Duodenal mucosa (tissue), 2 donors: ENCODE data around the gene ARHGAP9.
"Not testable (repeated sequence)": the region's sequence is repeated elsewhere in the genome, so short reads cannot be mapped to it uniquely, and the experiment has no call there.

Experiments
- H3K27ac ChIP-seq: one replicate; pipeline ENCODE4 v1.7.0; 2013; ENCODE audit warnings: low read depth, low read length
- H3K27me3 ChIP-seq, 2 donors: one replicate each; pipeline ENCODE4 v1.7.0; 2013; ENCODE audit warnings: low read length in 2 of 2, control low read depth in 1 of 2; ENCODE audit not compliant: insufficient read depth in 2 of 2, control insufficient read depth in 1 of 2
- H3K36me3 ChIP-seq, 2 donors: one replicate each; pipeline ENCODE4 v1.7.0; 2013; ENCODE audit warnings: low read length in 2 of 2, control low read depth in 1 of 2; ENCODE audit not compliant: insufficient read depth in 2 of 2, control insufficient read depth in 1 of 2
- H3K4me1 ChIP-seq, 2 donors: one replicate each; pipeline ENCODE4 v1.7.0; 2013; ENCODE audit warnings: low read length in 2 of 2, control low read depth in 1 of 2; ENCODE audit not compliant: insufficient read depth in 2 of 2, control insufficient read depth in 1 of 2
- H3K4me3 ChIP-seq, 2 donors: one replicate each; pipeline ENCODE4 v1.7.0; 2013; ENCODE audit warnings: low read length in 2 of 2, low read depth in 1 of 2
- H3K9ac ChIP-seq, 2 donors: one replicate each; pipeline ENCODE4 v1.7.0; 2013; ENCODE audit warnings: low read length in 2 of 2, low read depth in 1 of 2
- H3K9me3 ChIP-seq, 2 donors: one replicate each; pipeline ENCODE4 v1.7.0; 2013; ENCODE audit warnings: low read length in 2 of 2, control low read depth in 1 of 2; ENCODE audit not compliant: control insufficient read depth in 1 of 2

The ARHGAP9 gene

DNA sequence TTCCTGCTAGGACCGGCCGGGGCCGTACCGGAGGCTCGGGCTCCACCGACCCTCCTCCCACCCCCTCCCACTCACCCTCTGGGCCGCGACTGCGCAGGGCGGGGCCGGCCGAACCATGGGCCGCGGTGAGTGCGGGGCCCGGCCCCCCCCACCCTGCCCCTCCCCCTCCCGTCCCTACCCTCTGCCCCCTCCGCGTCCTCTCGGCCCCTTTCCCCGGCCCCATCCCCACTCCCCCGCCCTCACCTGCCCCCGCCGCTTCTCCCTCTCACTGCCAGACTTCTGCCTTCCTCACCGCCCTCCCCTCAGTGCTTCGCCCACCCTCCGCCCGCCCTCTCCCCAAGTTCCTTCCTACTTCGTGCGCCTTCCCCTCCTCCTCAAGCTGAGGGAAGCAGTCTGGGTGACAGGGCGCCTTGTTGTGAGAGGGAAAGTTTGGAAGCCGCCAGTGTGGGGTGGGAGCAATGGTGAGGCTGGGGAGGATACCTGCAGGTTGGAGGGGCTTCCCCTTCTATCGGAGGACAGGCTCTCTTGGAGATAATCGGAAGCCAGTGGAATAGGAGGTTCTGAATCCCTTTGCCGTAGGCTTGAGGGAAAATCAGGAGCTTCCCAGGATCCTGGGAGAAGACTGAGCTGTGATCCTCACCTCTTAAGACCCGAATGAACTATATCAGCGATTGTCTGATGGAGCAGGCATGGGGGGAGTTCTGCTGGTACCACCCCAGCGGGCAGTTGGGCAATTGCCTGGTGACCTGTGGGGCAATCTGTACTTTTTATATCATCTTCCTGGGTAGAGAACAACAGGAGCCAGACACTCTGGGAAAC lies 43.4 kb upstream of the ARHGAP9 start:
- Histone ChIP-seq H3K9ac (peak overlapping the region; percentile 84 to 87), H3K27me3 (no peaks in the 10 kb centered on the region), H3K36me3 (peaks cover 14 to 27% of the 10 kb centered on the region in 2 donors), H3K4me1 (peaks cover 45 to 57% of the 10 kb centered on the region in 2 donors), H3K4me3 (peak overlapping the region; percentile 71 to 80), H3K9me3 (no peaks in the 10 kb centered on the region), H3K27ac (peak overlapping the region; percentile 100)

DNA sequence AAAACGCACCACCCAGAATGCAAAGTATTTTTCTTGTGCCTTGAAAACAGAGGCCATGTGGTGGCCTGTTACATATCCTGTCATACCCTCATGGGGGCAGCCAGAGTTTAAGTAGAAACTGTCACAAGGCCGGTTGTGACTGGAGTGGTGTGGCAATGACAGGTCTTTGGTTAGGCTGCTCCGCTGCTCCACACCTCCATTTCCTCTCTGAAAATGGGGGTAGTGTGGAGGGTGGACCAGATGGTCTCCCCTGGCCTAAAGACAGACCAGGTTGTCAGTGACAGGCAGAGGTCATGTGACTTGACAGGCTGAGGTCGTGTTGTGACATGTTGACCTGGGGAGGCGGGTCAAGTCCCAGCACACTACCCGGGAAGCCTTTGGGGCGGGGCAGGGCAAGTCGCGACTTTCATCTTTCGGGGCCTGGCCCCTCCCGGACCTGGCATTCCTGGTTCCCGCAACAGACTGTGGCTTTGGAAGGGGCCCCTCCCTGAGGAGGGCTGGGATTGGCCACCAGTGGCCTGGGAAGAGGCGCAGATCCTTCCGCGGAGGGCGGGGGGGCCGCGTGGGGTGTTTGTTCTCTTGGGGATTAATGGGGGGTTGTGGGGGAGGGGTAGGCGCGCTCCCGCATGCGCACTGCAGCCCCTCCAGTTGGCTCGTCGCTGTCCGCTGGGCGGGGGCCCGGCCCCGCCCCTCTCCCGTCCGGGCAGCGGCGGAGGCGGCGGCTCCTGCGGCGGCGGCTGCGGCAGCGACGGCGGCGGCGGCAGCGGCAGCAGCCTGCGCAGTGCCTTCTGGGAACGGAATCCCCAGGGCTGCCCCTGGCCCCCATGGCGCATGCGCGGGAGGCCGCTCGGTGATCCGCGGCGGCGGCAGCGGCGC lies 42.6 kb upstream of the ARHGAP9 start, which contains the start of gene MBD6:
TSS of gene MBD6 (plus strand) at position 814 of the 876 bp plus-strand sequence. CDS start 1,480 bp downstream, outside the sequence.
- Histone ChIP-seq H3K4me3 (peak within 1 kb of the TSS; percentile 71 to 80), H3K36me3 (peaks cover 10 to 20% of the 10 kb centered on the region in 2 donors), H3K4me1 (peaks cover 50 to 64% of the 10 kb centered on the region in 2 donors), H3K9ac (peak within 1 kb of the TSS; percentile 87 to 90), H3K27me3 (no peaks in the 10 kb centered on the region), H3K9me3 (no peaks in the 10 kb centered on the region), H3K27ac (peak within 1 kb of the TSS; percentile 100)

DNA sequence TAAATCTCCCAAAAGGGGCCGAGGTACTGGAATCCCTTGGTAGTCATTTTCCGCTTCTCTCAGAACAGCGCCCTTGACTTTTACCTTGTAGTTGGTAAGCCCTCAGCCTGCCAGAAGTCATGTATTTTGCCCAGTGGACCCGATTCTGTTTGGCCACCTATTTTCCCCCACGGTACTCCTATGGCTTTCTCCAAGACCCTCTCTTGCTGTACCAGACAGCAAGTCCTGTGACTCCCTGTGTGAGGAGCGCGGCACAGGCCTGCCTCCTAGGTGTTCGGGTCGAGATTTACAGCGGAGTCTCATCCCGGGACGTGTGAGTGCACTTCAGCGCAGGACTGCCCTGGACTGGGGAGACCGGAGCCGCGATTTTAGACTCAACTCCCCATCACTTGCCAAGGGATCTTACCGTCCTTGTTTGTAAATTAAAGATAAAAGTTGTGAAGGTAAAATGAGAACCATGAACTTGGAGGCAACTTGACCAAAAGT lies 41.9 kb upstream of the ARHGAP9 start:
- Histone ChIP-seq H3K4me1 (peaks cover 51 to 65% of the 10 kb centered on the region in 2 donors), H3K27me3 (no peaks in the 10 kb centered on the region), H3K36me3 (peaks cover 15 to 20% of the 10 kb centered on the region in 2 donors), H3K27ac (peak overlapping the region; percentile 100), H3K4me3 (peak overlapping the region; percentile 64 to 75), H3K9me3 (no peaks in the 10 kb centered on the region), H3K9ac (peak overlapping the region; percentile 87 to 90)

DNA sequence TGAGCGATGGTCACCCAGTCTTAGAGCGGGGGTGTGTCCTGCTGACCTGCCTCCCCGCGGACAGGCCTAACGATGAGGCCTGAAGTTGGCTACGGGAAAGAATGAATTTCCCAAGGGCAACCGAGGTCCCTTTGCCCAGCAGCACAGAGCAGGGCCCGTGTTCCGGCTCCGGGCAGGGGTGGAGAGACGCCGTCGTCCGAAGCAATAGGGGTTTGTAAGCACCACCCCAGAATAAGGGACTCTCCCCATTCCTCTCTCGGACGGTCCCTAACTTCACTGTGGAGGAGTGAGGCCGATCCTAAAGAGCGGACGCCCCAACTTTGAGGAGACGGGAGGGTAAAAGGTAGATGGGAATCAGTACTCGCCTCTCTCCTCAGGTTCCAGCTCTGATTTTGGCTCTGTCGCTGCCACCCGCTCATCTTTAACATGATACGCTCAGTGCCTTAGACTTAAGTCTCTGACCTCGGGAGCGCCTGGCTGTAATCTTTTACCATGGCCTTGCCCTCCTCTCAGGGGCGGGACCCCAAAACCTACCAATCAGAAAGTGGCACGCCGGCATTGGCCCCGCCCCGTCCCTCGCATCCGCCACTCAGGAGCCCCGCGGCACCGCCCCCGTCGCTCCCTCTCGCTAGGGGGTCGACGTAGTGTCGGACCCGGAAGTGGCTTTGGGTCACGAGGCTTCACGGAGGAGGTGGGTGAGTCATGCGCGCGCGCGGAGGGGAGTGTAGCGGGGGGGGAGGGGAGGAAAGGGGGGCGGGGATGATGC lies 40.6 kb upstream of the ARHGAP9 start, which contains the start of gene DDIT3:
TSS of gene DDIT3 (minus strand) at position 462 of the 766 bp plus-strand sequence. CDS start 3,108 bp downstream, outside the sequence.
- H3K4me1 ChIP-seq = peaks cover 50 to 63% of the 10 kb centered on the region in 2 donors
- H3K27me3 ChIP-seq = no peaks in the 10 kb centered on the region
- H3K9ac ChIP-seq = peak within 1 kb of the TSS; percentile 100
- H3K4me3 ChIP-seq = peak within 1 kb of the TSS; percentile 96 to 97
- no peaks in the 10 kb centered on the region for H3K9me3 ChIP-seq
- H3K27ac ChIP-seq = peak within 1 kb of the TSS; percentile 100
- H3K36me3 ChIP-seq = peaks cover 26 to 28% of the 10 kb centered on the region in 2 donors

DNA sequence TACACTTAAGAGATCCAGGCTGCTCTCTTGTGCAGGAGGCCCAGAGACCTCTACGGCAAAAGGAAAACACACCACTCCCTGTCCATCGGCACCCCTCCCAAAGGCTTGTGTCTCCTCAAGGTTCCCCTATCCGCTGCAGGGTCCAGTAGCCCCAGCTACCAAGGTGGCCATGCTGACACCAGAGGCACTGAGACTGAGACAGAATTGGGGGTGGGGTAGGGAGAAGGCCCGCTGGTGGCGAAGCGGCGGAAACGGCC lies 40.1 kb upstream of the ARHGAP9 start:
- Histone ChIP-seq H3K9me3 (no peaks in the 10 kb centered on the region), H3K27ac (peak overlapping the region; percentile 99), H3K4me3 (peak overlapping the region; percentile 96 to 97)

DNA sequence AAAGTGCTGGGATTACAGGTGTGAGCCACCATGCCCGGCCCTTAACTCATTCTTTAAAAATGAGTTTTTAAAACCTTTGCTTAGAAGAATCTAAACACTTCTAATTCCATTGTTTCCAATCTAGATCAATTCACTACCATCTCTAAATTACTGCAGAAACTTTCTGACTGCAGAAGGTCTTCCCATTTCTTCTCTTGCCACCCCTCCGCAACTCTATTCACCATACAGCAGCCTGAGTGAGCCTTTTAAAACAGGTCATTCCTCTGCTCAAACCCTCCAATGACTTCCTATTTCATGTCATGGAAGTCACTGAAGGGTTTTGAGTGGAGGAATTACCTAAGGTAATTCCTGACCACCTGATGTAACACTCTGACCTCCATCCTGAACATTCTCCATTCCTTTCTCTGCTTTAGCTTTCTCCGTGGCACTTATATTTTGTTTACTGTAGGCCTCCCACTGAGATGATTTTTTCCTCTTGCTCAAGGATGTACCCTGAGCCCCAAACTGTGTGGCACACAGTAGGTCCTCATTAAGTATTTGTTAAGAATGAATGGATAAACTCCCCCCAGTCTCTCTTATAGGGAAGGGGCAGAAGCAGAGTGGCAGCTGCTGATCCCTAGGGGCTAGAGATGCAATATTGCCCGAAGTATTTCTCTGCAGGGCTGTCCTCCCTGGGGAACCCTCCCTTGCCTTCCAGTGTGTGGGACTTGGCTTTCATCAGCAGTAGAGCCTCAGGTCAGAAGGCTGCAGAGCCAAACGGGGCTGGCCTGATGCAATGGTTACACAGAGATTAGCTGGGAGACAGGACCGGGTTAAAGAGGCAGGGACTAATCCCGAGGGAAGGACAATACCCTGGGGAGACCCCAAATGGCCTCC lies 39.5 kb upstream of the ARHGAP9 start:
- H3K27ac ChIP-seq = peak overlapping the region; percentile 99
- peaks cover 32 to 33% of the 10 kb centered on the region in 2 donors for H3K36me3 ChIP-seq
- no peaks in the 10 kb centered on the region for H3K27me3 ChIP-seq
- peaks cover 39 to 52% of the 10 kb centered on the region in 2 donors for H3K4me1 ChIP-seq
- H3K4me3 ChIP-seq = peak overlapping the region; percentile 96 to 97
- H3K9ac ChIP-seq = peak overlapping the region; percentile 100
- no peaks in the 10 kb centered on the region for H3K9me3 ChIP-seq

More for the DNA sequence above, 40.1 kb upstream of the ARHGAP9 start:
- Histone ChIP-seq H3K9ac (peak overlapping the region; percentile 100), H3K4me1 (peaks cover 44 to 58% of the 10 kb centered on the region in 2 donors), H3K27me3 (no peaks in the 10 kb centered on the region), H3K36me3 (peaks cover 27 to 29% of the 10 kb centered on the region in 2 donors)

DNA sequence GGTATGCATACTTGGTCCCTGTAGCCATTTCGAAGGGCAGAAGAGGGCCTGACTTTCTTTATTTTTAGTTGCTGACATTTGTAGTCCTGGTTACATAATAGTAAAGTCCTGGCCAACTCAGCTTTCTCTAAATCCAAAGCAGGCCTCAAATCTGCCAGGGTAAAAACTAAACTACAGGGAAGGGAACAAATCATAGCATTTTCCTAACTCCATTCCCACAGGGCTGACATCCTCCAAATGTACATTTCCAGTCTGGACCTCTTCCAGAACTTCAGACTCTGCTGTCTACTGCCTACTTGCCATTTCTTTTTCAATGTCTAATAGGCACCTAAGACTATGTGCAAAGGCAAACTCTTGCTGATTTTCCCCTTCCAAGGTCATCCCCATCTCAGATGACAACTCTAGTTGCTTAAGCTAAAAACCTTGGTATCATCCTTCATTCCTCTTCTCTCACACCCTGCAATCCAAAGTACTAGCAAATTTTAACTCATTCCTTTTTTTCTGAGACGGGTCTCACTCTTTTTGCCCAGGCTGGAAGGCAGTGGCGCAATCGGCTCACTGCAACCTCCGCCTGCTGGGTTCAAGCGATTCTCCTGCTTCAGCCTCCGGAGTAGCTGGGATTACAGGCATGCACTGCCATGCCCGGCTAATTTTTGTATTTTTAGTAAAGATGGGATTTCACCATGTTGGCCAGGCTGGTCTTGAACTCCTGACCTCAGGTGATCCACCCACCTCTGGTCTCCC lies 38.7 kb upstream of the ARHGAP9 start:
- Histone ChIP-seq H3K4me1 (peaks cover 32 to 44% of the 10 kb centered on the region in 2 donors), H3K36me3 (peaks cover 32 to 37% of the 10 kb centered on the region in 2 donors), H3K9ac (peak overlapping the region in 1 of 2 donors; percentile 100), H3K9me3 (no peaks in the 10 kb centered on the region), H3K4me3 (peak overlapping the region; percentile 96 to 97), H3K27ac (no peak overlapping the region), H3K27me3 (no peaks in the 10 kb centered on the region)

DNA sequence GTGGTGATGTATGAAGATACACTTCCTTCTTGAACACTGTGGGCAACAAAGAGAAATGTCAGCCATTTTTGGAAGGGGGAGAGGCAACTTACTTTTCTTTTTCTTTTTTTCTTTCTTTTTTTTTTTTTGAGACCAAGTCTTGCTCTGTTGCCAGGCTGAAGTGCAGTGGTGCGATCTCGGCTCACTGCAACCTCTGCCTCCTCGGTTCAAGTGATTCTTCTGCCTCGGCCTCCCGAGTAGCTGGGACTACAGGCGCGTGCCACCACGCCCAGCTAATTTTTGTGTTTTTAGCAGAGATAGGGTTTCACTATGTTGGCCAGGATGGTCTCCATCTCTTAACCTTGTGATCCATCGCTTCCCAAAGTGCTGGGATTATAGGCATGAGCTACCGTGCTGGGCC lies 38.1 kb upstream of the ARHGAP9 start:
- H3K27me3 ChIP-seq, H3K27ac ChIP-seq, H3K4me3 ChIP-seq, H3K9me3 ChIP-seq: not testable (repeated sequence)
- Histone ChIP-seq H3K36me3 (peaks cover 37 to 43% of the 10 kb centered on the region in 2 donors), H3K4me1 (peaks cover 32 to 41% of the 10 kb centered on the region in 2 donors), H3K9ac (peak overlapping the region in 1 of 2 donors; percentile 100)
